ENCODE measurements around the gene TRPM8. TPM values are rescaled to one million over a fixed set of nuclear protein-coding genes. Genes with fewer than 3 reads are reported as not detected.
"Not testable (repeated sequence)": the region's sequence is repeated elsewhere in the genome, so short reads cannot be mapped to it uniquely, and the experiment has no call there.

TRPM8 gene
- total RNA-seq, result not detected in 2 replicates
- long read RNA-seq, result 0 reads

DNA sequence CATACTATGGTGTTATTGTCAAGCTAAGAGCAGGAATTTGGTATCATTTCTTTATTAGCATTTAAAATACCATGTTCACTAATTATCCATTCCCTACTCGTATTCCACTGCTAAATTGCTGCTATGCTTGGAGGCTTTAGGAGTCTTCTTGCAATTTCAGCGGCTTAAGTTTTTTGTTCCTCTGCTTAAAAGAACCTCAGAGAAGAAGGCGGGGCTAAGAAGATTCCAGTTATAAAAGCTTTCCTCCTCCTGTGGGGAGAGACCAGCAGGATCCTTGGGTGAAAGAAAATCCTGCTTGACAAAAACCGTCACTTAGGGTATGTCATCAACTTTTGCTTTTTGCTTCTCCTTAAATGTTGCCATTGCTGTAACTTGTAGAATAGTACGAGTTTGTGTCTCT lies at the start of gene TRPM8:
TRPM8 (plus strand) TSS at position 258 of the 400 bp plus-strand sequence. CDS start 9,165 bp downstream, outside the sequence.
- Mint-ChIP-seq H3K27me3 (ENCODE audit: unreplicated experiment) (peaks cover 40% of the 10 kb centered on the region), H3K4me1 (ENCODE audit: unreplicated experiment) (no peaks in the 10 kb centered on the region), H3K27ac (ENCODE audit: unreplicated experiment) (no peak within 1 kb of the TSS), H3K9me3 (ENCODE audit: unreplicated experiment) (peaks cover 4% of the 10 kb centered on the region), H3K36me3 (ENCODE audit: unreplicated experiment) (no peaks in the 10 kb centered on the region), H3K4me3 (ENCODE audit: unreplicated experiment) (no peak within 1 kb of the TSS)
- DNase-seq (ENCODE audit: extremely low spot score, unreplicated experiment), result no peak
- TF ChIP-seq, protein P1, sequence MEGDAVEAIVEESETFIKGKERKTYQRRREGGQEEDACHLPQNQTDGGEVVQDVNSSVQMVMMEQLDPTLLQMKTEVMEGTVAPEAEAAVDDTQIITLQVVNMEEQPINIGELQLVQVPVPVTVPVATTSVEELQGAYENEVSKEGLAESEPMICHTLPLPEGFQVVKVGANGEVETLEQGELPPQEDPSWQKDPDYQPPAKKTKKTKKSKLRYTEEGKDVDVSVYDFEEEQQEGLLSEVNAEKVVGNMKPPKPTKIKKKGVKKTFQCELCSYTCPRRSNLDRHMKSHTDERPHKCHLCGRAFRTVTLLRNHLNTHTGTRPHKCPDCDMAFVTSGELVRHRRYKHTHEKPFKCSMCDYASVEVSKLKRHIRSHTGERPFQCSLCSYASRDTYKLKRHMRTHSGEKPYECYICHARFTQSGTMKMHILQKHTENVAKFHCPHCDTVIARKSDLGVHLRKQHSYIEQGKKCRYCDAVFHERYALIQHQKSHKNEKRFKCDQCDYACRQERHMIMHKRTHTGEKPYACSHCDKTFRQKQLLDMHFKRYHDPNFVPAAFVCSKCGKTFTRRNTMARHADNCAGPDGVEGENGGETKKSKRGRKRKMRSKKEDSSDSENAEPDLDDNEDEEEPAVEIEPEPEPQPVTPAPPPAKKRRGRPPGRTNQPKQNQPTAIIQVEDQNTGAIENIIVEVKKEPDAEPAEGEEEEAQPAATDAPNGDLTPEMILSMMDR (IDR thresholded peaks at IDR 0.05), result no peak

GRCh38 chr2:233867993-233868532 lies 49.1 kb upstream of the TRPM8 start, which contains the start of gene MSL3B:
Gene MSL3B, minus strand, starts transcription at chr2:233868386.
- H3K4me1 Mint-ChIP-seq (ENCODE audit: unreplicated experiment), result peaks cover 11% of the 10 kb centered on the region
- TF ChIP-seq, protein P1 (IDR thresholded peaks at IDR 0.05), result no peak
- no peak for DNase-seq (ENCODE audit: extremely low spot score, unreplicated experiment)

DNA sequence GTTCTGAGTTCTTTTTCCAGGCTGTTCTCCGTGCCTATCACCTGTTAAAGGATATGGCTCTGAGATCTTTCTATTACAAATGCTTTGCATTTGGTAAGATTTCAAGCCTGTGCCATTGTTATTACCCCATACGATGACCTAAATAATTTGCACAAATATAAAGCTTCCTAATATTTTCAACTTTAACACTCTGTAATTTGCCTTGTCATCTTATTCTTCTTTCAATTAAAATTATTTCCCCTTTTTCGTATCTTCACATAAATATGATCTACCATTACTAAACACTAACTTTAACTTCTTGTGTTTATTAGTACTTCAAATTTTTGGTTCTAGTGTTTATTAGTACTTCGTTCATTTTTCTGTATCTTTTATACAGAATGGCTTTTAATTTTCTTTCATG lies 45.7 kb upstream of the TRPM8 start:
- Mint-ChIP-seq H3K27ac (ENCODE audit: unreplicated experiment) (no peak overlapping the region), H3K4me1 (ENCODE audit: unreplicated experiment) (peaks cover 11% of the 10 kb centered on the region), H3K4me3 (ENCODE audit: unreplicated experiment) (no peak overlapping the region), H3K36me3 (ENCODE audit: unreplicated experiment) (peaks cover 18% of the 10 kb centered on the region), H3K27me3 (ENCODE audit: unreplicated experiment) (peaks cover 52% of the 10 kb centered on the region), H3K9me3 (ENCODE audit: unreplicated experiment) (peaks cover 29% of the 10 kb centered on the region)
- TF ChIP-seq, protein P1 (IDR thresholded peaks at IDR 0.05), result no peak
- DNase-seq (ENCODE audit: extremely low spot score, unreplicated experiment), result no peak

More at GRCh38 chr2:233867993-233868532, 49.1 kb upstream of the TRPM8 start, which contains the start of gene MSL3B:
- Mint-ChIP-seq H3K27me3 (ENCODE audit: unreplicated experiment) (peaks cover 30% of the 10 kb centered on the region), H3K36me3 (ENCODE audit: unreplicated experiment) (peaks cover 21% of the 10 kb centered on the region), H3K27ac (ENCODE audit: unreplicated experiment) (peak within 1 kb of the TSS; percentile 72), H3K4me3 (ENCODE audit: unreplicated experiment) (peak within 1 kb of the TSS; percentile 84), H3K9me3 (ENCODE audit: unreplicated experiment) (peaks cover 32% of the 10 kb centered on the region)

- Mint-ChIP-seq H3K27me3 (ENCODE audit: unreplicated experiment) (peaks cover 57% of the 10 kb centered on the region), H3K36me3 (ENCODE audit: unreplicated experiment) (peaks cover 12% of the 10 kb centered on the region), H3K9me3 (ENCODE audit: unreplicated experiment) (peaks cover 29% of the 10 kb centered on the region)
- DNase-seq (ENCODE audit: extremely low spot score, unreplicated experiment); H3K4me1 Mint-ChIP-seq (ENCODE audit: unreplicated experiment); H3K27ac Mint-ChIP-seq (ENCODE audit: unreplicated experiment); H3K4me3 Mint-ChIP-seq (ENCODE audit: unreplicated experiment): not testable (repeated sequence)
Observed at GRCh38 chr2:233872125-233872524, 45.0 kb upstream of the TRPM8 start.

DNA sequence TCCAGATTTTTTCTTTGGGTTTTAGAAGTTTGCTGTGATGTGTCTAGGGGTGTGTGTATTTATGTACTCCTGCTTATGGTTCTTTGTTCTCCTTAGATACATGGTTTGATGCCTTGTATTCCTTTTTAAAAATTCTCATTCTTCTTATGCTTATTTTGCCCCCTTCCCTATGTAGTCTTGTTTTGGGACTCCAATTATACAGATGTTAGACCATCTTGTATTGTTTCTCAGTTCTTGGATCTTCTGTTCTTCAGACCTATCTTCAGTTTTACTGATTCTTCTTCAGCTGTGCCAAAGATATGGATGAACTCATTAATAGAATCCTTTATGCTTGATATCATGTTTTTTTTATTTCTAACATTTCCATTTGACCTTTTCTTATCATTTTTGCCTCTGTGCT lies 34.8 kb upstream of the TRPM8 start:
- no peaks in the 10 kb centered on the region for H3K36me3 Mint-ChIP-seq (ENCODE audit: unreplicated experiment)
- DNase-seq (ENCODE audit: extremely low spot score, unreplicated experiment), result no peak
- H3K27me3 Mint-ChIP-seq (ENCODE audit: unreplicated experiment), result peaks cover 39% of the 10 kb centered on the region
- TF ChIP-seq, protein P1 (IDR thresholded peaks at IDR 0.05), result no peak
- H3K4me1 Mint-ChIP-seq (ENCODE audit: unreplicated experiment), result no peaks in the 10 kb centered on the region
- peaks cover 32% of the 10 kb centered on the region for H3K9me3 Mint-ChIP-seq (ENCODE audit: unreplicated experiment)
- no peak overlapping the region for H3K27ac Mint-ChIP-seq (ENCODE audit: unreplicated experiment)
- no peak overlapping the region for H3K4me3 Mint-ChIP-seq (ENCODE audit: unreplicated experiment)

Data from osteocyte (in vitro differentiated cells).